ENCODE data around the gene ZNF711. TPM values are rescaled to one million over a fixed set of nuclear protein-coding genes. Genes with fewer than 3 reads are reported as not detected.

Gene ZNF711
- polyA plus RNA-seq, 1 donor (not counting 4 experiments of a cell fraction or from before 2014, with no cell fraction given), result 2.9 TPM

DNA sequence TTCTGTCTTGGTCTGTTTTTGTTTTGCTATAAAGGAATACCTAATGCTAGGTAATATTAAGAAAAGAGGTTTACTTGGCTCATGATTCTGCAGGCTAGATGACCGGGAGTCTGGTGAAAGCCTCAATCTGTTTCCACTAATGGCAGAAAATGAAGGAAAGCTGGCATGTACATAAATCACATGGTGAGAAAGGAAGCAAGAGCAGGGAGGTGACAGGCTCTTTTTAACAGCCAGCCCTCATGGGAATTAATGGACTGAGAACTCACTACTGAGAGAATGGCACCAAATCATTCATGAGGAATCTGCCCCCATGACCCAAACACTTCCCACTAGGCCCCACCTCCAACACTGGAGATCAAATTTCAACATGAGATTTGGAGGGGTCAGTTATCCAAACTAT, 27.8 kb upstream of the ZNF711 start:
- TF ChIP-seq EZH2 (IDR thresholded peaks at IDR 0.05; ENCODE audit: low read length), result no peak
- TF ChIP-seq, protein P1, sequence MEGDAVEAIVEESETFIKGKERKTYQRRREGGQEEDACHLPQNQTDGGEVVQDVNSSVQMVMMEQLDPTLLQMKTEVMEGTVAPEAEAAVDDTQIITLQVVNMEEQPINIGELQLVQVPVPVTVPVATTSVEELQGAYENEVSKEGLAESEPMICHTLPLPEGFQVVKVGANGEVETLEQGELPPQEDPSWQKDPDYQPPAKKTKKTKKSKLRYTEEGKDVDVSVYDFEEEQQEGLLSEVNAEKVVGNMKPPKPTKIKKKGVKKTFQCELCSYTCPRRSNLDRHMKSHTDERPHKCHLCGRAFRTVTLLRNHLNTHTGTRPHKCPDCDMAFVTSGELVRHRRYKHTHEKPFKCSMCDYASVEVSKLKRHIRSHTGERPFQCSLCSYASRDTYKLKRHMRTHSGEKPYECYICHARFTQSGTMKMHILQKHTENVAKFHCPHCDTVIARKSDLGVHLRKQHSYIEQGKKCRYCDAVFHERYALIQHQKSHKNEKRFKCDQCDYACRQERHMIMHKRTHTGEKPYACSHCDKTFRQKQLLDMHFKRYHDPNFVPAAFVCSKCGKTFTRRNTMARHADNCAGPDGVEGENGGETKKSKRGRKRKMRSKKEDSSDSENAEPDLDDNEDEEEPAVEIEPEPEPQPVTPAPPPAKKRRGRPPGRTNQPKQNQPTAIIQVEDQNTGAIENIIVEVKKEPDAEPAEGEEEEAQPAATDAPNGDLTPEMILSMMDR (optimal IDR thresholded peaks at IDR 0.05 in 1 of 3, IDR thresholded peaks at IDR 0.05 in 1 of 3, conservative IDR thresholded peaks at IDR 0.05 in 1 of 3; ENCODE audit: extremely low read depth in 1 of 3, insufficient read depth in 2 of 3, low read length in 3 of 3), result no peak
- DNase-seq (ENCODE audit: low read depth, low spot score) (no peak), FAIRE-seq (no peak)
- Histone ChIP-seq H3K27me3 (ENCODE audit: control insufficient read depth, extremely low read depth, insufficient read depth, low read length) (no peaks in the 10 kb centered on the region), H3K9ac (ENCODE audit: control insufficient read depth, extremely low read depth, insufficient read depth, low read length) (no peak overlapping the region), H3K36me3 (ENCODE audit: control insufficient read depth in 2 of 2, extremely low read depth in 1 of 2, insufficient read depth in 2 of 2, low read length in 2 of 2) (no peaks in the 10 kb centered on the region), H3K79me2 (ENCODE audit: control insufficient read depth, insufficient read depth, low read length) (no peaks in the 10 kb centered on the region), H3K9me3 (ENCODE audit: control insufficient read depth, low read depth, low read length) (no peaks in the 10 kb centered on the region), H3K27ac (ENCODE audit: control insufficient read depth, insufficient read depth, low read length) (no peak overlapping the region), H3K9me1 (ENCODE audit: control insufficient read depth, extremely low read depth, insufficient read depth, low read length) (no peaks in the 10 kb centered on the region), H3K4me2 (ENCODE audit: control insufficient read depth, extremely low read depth, insufficient read depth, low read depth, low read length) (no peak overlapping the region), H3K4me3 (ENCODE audit: control insufficient read depth in 2 of 3, extremely low read depth in 1 of 3, insufficient read depth in 2 of 3, low read depth in 1 of 3, low read length in 3 of 3) (no peak overlapping the region), H3K4me1 (ENCODE audit: control insufficient read depth, extremely low read depth, insufficient read depth, low read length) (no peaks in the 10 kb centered on the region), H2AFZ (ENCODE audit: control insufficient read depth, low read length) (no peak overlapping the region), H4K20me1 (ENCODE audit: control insufficient read depth, extremely low read depth, insufficient read depth, low read length) (no peaks in the 10 kb centered on the region)
- dilution Hi-C loops (cut with MboI; ENCODE audit: extremely low pct_ligation_motif_present, low sequenced_read_pairs), result no loop called here

DNA sequence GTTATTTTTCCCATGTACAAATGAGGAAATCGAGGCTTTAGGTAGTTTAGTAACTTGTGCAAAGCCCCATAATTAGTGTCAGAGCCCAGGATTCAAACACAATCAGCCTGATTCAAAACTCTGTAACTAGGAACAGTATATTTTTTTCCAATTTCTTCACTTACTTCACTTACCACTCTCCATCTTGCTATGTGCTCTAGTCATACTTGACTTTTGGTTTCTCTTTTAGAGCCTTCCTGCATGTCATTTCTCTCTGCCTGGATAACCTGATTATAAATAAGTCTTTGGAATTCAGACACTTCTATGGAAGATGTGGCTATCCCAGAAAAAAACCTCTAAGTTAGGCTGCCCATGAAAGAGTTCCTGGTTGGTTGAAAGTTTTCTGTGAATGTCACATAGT, 22.4 kb upstream of the ZNF711 start:
- no peaks in the 10 kb centered on the region for H4K20me1 ChIP-seq (ENCODE audit: control insufficient read depth, extremely low read depth, insufficient read depth, low read length)
- no peaks in the 10 kb centered on the region for H3K79me2 ChIP-seq (ENCODE audit: control insufficient read depth, insufficient read depth, low read length)
- no peak overlapping the region for H3K9ac ChIP-seq (ENCODE audit: control insufficient read depth, extremely low read depth, insufficient read depth, low read length)
- H3K36me3 ChIP-seq (ENCODE audit: control insufficient read depth in 2 of 2, extremely low read depth in 1 of 2, insufficient read depth in 2 of 2, low read length in 2 of 2), result no peaks in the 10 kb centered on the region
- dilution Hi-C loops (cut with MboI; ENCODE audit: extremely low pct_ligation_motif_present, low sequenced_read_pairs), result no loop called here
- H3K27ac ChIP-seq (ENCODE audit: control insufficient read depth, insufficient read depth, low read length), result no peak overlapping the region
- H3K9me1 ChIP-seq (ENCODE audit: control insufficient read depth, extremely low read depth, insufficient read depth, low read length), result no peaks in the 10 kb centered on the region
- DNase-seq (ENCODE audit: low read depth, low spot score) (no peak), FAIRE-seq (no peak)
- no peaks in the 10 kb centered on the region for H3K9me3 ChIP-seq (ENCODE audit: control insufficient read depth, low read depth, low read length)
- TF ChIP-seq, protein P1 (optimal IDR thresholded peaks at IDR 0.05 in 1 of 3, IDR thresholded peaks at IDR 0.05 in 1 of 3, conservative IDR thresholded peaks at IDR 0.05 in 1 of 3; ENCODE audit: extremely low read depth in 1 of 3, insufficient read depth in 2 of 3, low read length in 3 of 3), result no peak
- TF ChIP-seq EZH2 (IDR thresholded peaks at IDR 0.05; ENCODE audit: low read length), result no peak
- H3K4me2 ChIP-seq (ENCODE audit: control insufficient read depth, extremely low read depth, insufficient read depth, low read depth, low read length), result no peak overlapping the region
- no peaks in the 10 kb centered on the region for H3K4me1 ChIP-seq (ENCODE audit: control insufficient read depth, extremely low read depth, insufficient read depth, low read length)
- H2AFZ ChIP-seq (ENCODE audit: control insufficient read depth, low read length), result no peak overlapping the region
- H3K27me3 ChIP-seq (ENCODE audit: control insufficient read depth, extremely low read depth, insufficient read depth, low read length), result no peaks in the 10 kb centered on the region
- H3K4me3 ChIP-seq (ENCODE audit: control insufficient read depth in 2 of 3, extremely low read depth in 1 of 3, insufficient read depth in 2 of 3, low read depth in 1 of 3, low read length in 3 of 3), result no peak overlapping the region
